HepG2 (cell line): Measurements from ENCODE around the gene ZNF284. TPM values are rescaled to one million over a fixed set of nuclear protein-coding genes. Genes with fewer than 3 reads are reported as not detected.
A peak's percentile ranks its signal among the peaks of the same experiment; 100 is the strongest.

Source experiments
- ELF3 ChIP-seq: IDR thresholded peaks from 2 replicates; pipeline ENCODE4 v1.6.1; 2016; ENCODE audit warnings: missing genetic modification reagents, missing compliant biosample characterization
- HOXA5 ChIP-seq: sonication (generic); formaldehyde crosslinking; IDR thresholded peaks from 2 replicates; pipeline ENCODE4 v1.4.0; 2020; ENCODE audit warnings: missing genetic modification reagents
- NPAS2 ChIP-seq: sonication (generic); formaldehyde crosslinking; IDR thresholded peaks from 2 replicates; pipeline ENCODE4 v1.8.0; 2022; ENCODE audit warnings: mild to moderate bottlenecking, missing genetic modification reagents, borderline replicate concordance
- PAXIP1 ChIP-seq: sonication (generic); formaldehyde crosslinking; conservative IDR thresholded peaks from 2 replicates; pipeline ENCODE4 v1.4.0; 2020; ENCODE audit warnings: mild to moderate bottlenecking, missing genetic modification reagents, moderate library complexity
- POLR2AphosphoS5 ChIP-seq: IDR thresholded peaks from 2 replicates; pipeline ENCODE4 v1.6.1; 2012; ENCODE audit warnings: low read depth, low read length
- RBM39 ChIP-seq: fragments of 200-400 bp; formaldehyde crosslinking; IDR thresholded peaks from one replicate; pipeline ENCODE4 v1.6.1; 2018; ENCODE audit warnings: antibody characterized with exemption, mild to moderate bottlenecking, low read depth, low read length; ENCODE audit not compliant: poor library complexity, severe bottlenecking
- RNF219 ChIP-seq: sonication (generic); formaldehyde crosslinking; IDR thresholded peaks from 2 replicates; pipeline ENCODE4 v1.5.0; 2020; ENCODE audit warnings: mild to moderate bottlenecking, missing genetic modification reagents
- SNAPC4 ChIP-seq: sonication (generic); formaldehyde crosslinking; IDR thresholded peaks from 2 replicates; pipeline ENCODE4 v1.4.0; 2020; ENCODE audit warnings: mild to moderate bottlenecking, missing genetic modification reagents
- ZBTB38 ChIP-seq: sonication (generic); formaldehyde crosslinking; IDR thresholded peaks from 2 replicates; pipeline ENCODE4 v1.5.1; 2020; ENCODE audit warnings: mild to moderate bottlenecking, missing genetic modification reagents
- ZNF292 ChIP-seq: sonication (generic); formaldehyde crosslinking; IDR thresholded peaks from 2 replicates; pipeline ENCODE4 v1.8.1; 2022; ENCODE audit warnings: mild to moderate bottlenecking, low read depth, missing genetic modification reagents, borderline replicate concordance
- ZNF605 ChIP-seq: sonication (generic); formaldehyde crosslinking; IDR thresholded peaks from 2 replicates; pipeline ENCODE4 v1.8.0; 2022; ENCODE audit warnings: mild to moderate bottlenecking, missing genetic modification reagents
- ZNF652 ChIP-seq: IDR thresholded peaks from 2 replicates; pipeline ENCODE4 v1.6.1; 2016; ENCODE audit warnings: low read depth, borderline replicate concordance
- ZNF790 ChIP-seq: sonication (generic); formaldehyde crosslinking; IDR thresholded peaks from 2 replicates; pipeline ENCODE4 v1.8.0; 2022; ENCODE audit warnings: missing genetic modification reagents, mild to moderate bottlenecking, borderline replicate concordance
- polyA plus RNA-seq, 8 experiments: library from polyadenylated mRNA; depleted of rRNA in 3 of 8; stranded (reverse) in 7 of 8; unstranded in 1 of 8; fragments of >200 nt; fragmentation: Illumina TruSeq in 4 of 8; extraction: Trizol in 4 of 8; gene quantifications; 2 replicates each; pipeline versions ENCODE4 v1.2.1 to v1.2.3, GENCODE V29; 2011 to 2016; ENCODE audit warnings: low read depth in 4 of 8, missing spikeins in 1 of 8, mixed read lengths in 1 of 8; ENCODE audit not compliant: insufficient read depth in 1 of 8
- total RNA-seq, 5 experiments: library from RNA; depleted of rRNA; stranded (reverse); fragments of >200 nt; fragmentation: Illumina TruSeq; extraction: Trizol; gene quantifications; 2 replicates each; pipeline ENCODE4 v1.2.3, GENCODE V29; 2016; ENCODE audit warnings: low read depth in 1 of 5
- TF ChIP-seq, protein P1 (sequence below): sonication (generic); formaldehyde crosslinking; IDR thresholded peaks from 2 replicates; pipeline ENCODE4 v1.5.1; 2020; ENCODE audit warnings: mild to moderate bottlenecking, missing genetic modification reagents, moderate library complexity

ZNF284 gene
- total and polyA plus RNA-seq, 2 of the 13 experiments (the other 11 are each of a cell fraction or from before 2014, with no cell fraction given) = 1.2 to 2.3 TPM

DNA sequence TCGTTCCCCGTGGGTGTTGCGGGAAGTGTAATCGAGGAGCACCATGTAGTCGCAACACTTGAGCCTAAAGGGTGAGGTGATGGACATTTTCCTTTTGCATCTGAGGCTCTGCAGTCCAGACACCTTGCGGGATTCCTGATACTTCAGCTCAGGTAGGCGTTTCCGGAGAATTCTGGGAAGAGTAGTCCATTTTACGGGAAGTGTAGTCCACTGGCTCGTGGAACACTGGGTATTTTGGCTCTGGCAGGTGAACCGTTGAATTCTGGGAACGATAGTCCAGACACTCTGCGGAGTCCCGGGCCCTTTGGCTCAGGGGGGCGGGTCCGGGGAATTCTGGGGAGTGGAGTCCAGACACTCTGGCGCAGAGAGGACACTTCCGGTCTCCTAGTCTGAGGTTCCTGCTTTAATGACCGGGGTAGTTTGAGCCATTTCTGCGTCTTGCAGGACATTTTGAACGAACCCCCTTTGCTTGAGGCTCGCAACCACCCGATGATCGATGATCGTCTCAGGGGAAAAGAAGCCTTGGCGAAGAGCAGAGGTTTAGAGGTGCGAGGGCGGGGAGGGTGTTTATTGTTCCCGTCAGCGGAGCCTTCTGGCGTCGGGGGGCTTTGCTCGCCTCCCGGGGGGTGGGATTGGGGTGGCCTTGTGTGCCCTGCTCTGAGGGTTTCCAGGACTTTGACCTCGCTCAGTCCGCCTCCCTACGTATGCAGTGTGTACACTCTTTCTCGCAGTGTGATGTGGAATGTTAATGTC, 20.1 kb upstream of the ZNF284 start, which contains the start of gene ZNF223 (continued):
- TF ChIP-seq PAXIP1 (CRISPR knock-in tag) (peak; percentile 50; the same call in 1 of the 2 replicates), ZNF652 (CRISPR knock-in tag) (no peak), ZBTB38 (CRISPR knock-in tag) (no peak; the same call in 1 of the 2 replicates), POLR2AphosphoS5 (peak; percentile 80), RNF219 (CRISPR knock-in tag) (no peak), NPAS2 (CRISPR knock-in tag) (no peak), RBM39 (no peak), SNAPC4 (no peak), ZNF790 (CRISPR knock-in tag) (no peak), ZNF605 (CRISPR knock-in tag) (peak; percentile 60; the same call in 1 of the 2 replicates), ZNF292 (no peak), HOXA5 (CRISPR knock-in tag) (no peak), ELF3 (CRISPR knock-in tag) (peak; percentile 74; the same call in 1 of the 2 replicates)
- TF ChIP-seq, protein P1, sequence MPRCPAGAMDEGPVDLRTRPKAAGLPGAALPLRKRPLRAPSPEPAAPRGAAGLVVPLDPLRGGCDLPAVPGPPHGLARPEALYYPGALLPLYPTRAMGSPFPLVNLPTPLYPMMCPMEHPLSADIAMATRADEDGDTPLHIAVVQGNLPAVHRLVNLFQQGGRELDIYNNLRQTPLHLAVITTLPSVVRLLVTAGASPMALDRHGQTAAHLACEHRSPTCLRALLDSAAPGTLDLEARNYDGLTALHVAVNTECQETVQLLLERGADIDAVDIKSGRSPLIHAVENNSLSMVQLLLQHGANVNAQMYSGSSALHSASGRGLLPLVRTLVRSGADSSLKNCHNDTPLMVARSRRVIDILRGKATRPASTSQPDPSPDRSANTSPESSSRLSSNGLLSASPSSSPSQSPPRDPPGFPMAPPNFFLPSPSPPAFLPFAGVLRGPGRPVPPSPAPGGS = no peak
